GM12801 (cell line): ENCODE data around the gene ANTXR2.

Experiments
- TF ChIP-seq, protein P1 (sequence below): IDR thresholded peaks from one replicate; pipeline ENCODE4 v1.5.1; 2011; ENCODE audit warnings: control low read depth; ENCODE audit not compliant: insufficient read length; ENCODE audit errors: extremely low read depth

Gene ANTXR2

GRCh38 chr4:79905212-79905611 lies 167.8 kb downstream of the ANTXR2 start:
- TF ChIP-seq, protein P1, sequence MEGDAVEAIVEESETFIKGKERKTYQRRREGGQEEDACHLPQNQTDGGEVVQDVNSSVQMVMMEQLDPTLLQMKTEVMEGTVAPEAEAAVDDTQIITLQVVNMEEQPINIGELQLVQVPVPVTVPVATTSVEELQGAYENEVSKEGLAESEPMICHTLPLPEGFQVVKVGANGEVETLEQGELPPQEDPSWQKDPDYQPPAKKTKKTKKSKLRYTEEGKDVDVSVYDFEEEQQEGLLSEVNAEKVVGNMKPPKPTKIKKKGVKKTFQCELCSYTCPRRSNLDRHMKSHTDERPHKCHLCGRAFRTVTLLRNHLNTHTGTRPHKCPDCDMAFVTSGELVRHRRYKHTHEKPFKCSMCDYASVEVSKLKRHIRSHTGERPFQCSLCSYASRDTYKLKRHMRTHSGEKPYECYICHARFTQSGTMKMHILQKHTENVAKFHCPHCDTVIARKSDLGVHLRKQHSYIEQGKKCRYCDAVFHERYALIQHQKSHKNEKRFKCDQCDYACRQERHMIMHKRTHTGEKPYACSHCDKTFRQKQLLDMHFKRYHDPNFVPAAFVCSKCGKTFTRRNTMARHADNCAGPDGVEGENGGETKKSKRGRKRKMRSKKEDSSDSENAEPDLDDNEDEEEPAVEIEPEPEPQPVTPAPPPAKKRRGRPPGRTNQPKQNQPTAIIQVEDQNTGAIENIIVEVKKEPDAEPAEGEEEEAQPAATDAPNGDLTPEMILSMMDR, result no peak

- TF ChIP-seq, protein P1, result no peak
Measured at GRCh38 chr4:79904331-79904730, 168.7 kb downstream of the ANTXR2 start.

GRCh38 chr4:79900182-79900581 lies 172.8 kb downstream of the ANTXR2 start:
- TF ChIP-seq, protein P1, result no peak

- TF ChIP-seq, protein P1, result no peak
Measured at GRCh38 chr4:79899481-79899880, 173.5 kb downstream of the ANTXR2 start.

- TF ChIP-seq, protein P1, result no peak
Measured at GRCh38 chr4:79898055-79898454, 175.0 kb downstream of the ANTXR2 start.

DNA sequence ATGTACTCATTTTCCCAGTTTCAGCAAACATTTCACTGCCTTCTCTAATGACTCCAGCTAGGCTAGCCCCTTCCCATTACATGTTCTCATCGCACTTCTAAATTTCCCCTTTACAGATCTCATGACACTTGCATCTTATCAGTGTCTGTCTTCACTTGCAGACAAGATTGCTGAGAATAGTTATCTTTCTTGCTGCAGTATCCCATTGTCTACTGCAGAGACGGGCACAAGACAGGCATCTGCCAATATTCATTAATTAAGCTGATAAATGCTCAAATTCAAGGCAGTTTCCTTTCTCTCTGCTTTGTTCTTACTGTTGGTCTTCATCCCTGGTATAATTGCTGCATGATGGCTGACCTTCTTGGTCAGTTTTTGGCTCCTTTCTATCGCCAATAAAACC lies 175.9 kb downstream of the ANTXR2 start:
- TF ChIP-seq, protein P1, result no peak

- TF ChIP-seq, protein P1, result no peak
Measured at GRCh38 chr4:79893456-79893855, 179.6 kb downstream of the ANTXR2 start.

- TF ChIP-seq, protein P1, result no peak
Measured at GRCh38 chr4:79886557-79886956, 186.5 kb downstream of the ANTXR2 start.
